HG02943 (cell line): ENCODE data around the gene AUTS2.
"Not testable (repeated sequence)": the region's sequence is repeated elsewhere in the genome, so short reads cannot be mapped to it uniquely, and the experiment has no call there.

Source experiments
- ATAC-seq: cut with Tn5 transposase; IDR thresholded peaks from one replicate; pipeline ENCODE4 v1.9.1; 2021; ENCODE audit warnings: mild to moderate bottlenecking, low read depth, moderate library complexity; ENCODE audit not compliant: unreplicated experiment

The AUTS2 gene

GRCh38 chr7:70243443-70243842 is 645.2 kb downstream of the AUTS2 start:
- no peak for ATAC-seq

- no peak for ATAC-seq
Measured at GRCh38 chr7:70257921-70258320, 659.6 kb downstream of the AUTS2 start.

- no peak for ATAC-seq
Measured at GRCh38 chr7:70259502-70259901, 661.2 kb downstream of the AUTS2 start.

GRCh38 chr7:70263471-70264255 is 665.4 kb downstream of the AUTS2 start:
- ATAC-seq: no peak

GRCh38 chr7:70266186-70266585 is 667.9 kb downstream of the AUTS2 start:
- no peak for ATAC-seq

- no peak for ATAC-seq
Measured at GRCh38 chr7:70267381-70268120, 669.3 kb downstream of the AUTS2 start.

GRCh38 chr7:70268179-70268578 is 669.9 kb downstream of the AUTS2 start:
- no peak for ATAC-seq

GRCh38 chr7:70270149-70270548 is 671.9 kb downstream of the AUTS2 start:
- ATAC-seq: no peak

GRCh38 chr7:70271617-70272081 is 673.4 kb downstream of the AUTS2 start:
- ATAC-seq: no peak

GRCh38 chr7:70275570-70275969 is 677.3 kb downstream of the AUTS2 start:
- ATAC-seq: not testable (repeated sequence)

- no peak for ATAC-seq
Measured at GRCh38 chr7:70285187-70285586, 686.9 kb downstream of the AUTS2 start.

- ATAC-seq: no peak
Measured at GRCh38 chr7:70285854-70286253, 687.6 kb downstream of the AUTS2 start.

- ATAC-seq: no peak
Measured at GRCh38 chr7:70288781-70289456, 690.6 kb downstream of the AUTS2 start.

GRCh38 chr7:70292716-70293115 is 694.4 kb downstream of the AUTS2 start:
- no peak for ATAC-seq

- no peak for ATAC-seq
Measured at GRCh38 chr7:70294211-70294911, 696.1 kb downstream of the AUTS2 start.

- no peak for ATAC-seq
Measured at GRCh38 chr7:70298780-70299471, 700.7 kb downstream of the AUTS2 start.

GRCh38 chr7:70299472-70299807 is 701.2 kb downstream of the AUTS2 start:
- ATAC-seq: no peak

- ATAC-seq: no peak
Measured at GRCh38 chr7:70301673-70302185, 703.5 kb downstream of the AUTS2 start.

- no peak for ATAC-seq
Measured at GRCh38 chr7:70303309-70303708, 705.0 kb downstream of the AUTS2 start.

- no peak for ATAC-seq
Measured at GRCh38 chr7:70303780-70304179, 705.5 kb downstream of the AUTS2 start.
